OCI-LY3 (cell line): ENCODE data around the gene SPTBN4.

Experiments used
- EZH2phosphoT487 ChIP-seq: fragments of 200-600 bp; shearing (Covaris generic); IDR thresholded peaks from 2 replicates; pipeline ENCODE4 v1.6.1; 2018; ENCODE audit warnings: antibody characterized with exemption, mixed run types, low read depth
- TF ChIP-seq, protein P1 (sequence below): fragments of 200-600, 300-600 bp; sonication (generic); IDR thresholded peaks from 2 replicates; pipeline ENCODE4 v1.5.1; 2014; ENCODE audit warnings: antibody characterized with exemption, low read length, low read depth

DNA sequence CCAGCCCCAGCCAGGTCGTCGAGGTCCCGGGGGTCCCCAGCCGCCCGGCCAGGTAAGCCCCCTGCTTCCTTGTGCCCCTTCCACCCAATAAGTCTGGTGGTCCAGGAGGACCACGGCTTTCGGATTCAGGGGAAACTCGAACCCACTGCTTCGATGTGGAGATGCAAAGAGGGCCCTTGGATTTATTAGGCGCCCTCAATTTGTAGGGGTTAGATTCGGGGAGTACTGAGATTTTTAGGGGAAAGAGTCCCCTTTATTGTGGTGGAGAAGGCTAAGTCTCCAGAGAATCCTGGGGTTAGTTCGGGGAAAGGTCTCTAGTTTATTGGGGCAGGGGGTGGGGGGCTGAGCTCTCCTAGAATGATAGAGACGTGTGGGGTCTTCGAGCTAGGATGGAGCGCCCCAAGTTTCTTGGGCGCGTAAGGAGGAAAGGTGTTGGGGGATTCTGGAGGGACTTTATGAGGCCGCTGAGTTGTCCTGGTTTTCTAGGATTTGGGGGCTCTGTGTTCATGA lies 130.6 kb downstream of the SPTBN4 start:
- TF ChIP-seq, protein P1, sequence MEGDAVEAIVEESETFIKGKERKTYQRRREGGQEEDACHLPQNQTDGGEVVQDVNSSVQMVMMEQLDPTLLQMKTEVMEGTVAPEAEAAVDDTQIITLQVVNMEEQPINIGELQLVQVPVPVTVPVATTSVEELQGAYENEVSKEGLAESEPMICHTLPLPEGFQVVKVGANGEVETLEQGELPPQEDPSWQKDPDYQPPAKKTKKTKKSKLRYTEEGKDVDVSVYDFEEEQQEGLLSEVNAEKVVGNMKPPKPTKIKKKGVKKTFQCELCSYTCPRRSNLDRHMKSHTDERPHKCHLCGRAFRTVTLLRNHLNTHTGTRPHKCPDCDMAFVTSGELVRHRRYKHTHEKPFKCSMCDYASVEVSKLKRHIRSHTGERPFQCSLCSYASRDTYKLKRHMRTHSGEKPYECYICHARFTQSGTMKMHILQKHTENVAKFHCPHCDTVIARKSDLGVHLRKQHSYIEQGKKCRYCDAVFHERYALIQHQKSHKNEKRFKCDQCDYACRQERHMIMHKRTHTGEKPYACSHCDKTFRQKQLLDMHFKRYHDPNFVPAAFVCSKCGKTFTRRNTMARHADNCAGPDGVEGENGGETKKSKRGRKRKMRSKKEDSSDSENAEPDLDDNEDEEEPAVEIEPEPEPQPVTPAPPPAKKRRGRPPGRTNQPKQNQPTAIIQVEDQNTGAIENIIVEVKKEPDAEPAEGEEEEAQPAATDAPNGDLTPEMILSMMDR, result no peak
- TF ChIP-seq EZH2phosphoT487, result no peak
